Vagina (tissue), 2 donors: ENCODE measurements around the gene CYTH4. TPM values are rescaled to one million over a fixed set of nuclear protein-coding genes. Genes with fewer than 3 reads are reported as not detected.

ENCODE experiments used
- DNase-seq, 2 donors: peaks; one replicate each; pipeline ENCODE4 v3.0.0-alpha.2; 2017; ENCODE audit errors: extremely low spot score in 2 of 2
- H3K27ac ChIP-seq: fragments of 200-600 bp; sonication (generic); one replicate; pipeline ENCODE4 v1.5.1; 2019
- H3K27me3 ChIP-seq: fragments of 200-600 bp; sonication (generic); one replicate; pipeline ENCODE4 v1.5.1; 2019
- H3K36me3 ChIP-seq, 2 donors: fragments of 200-600 bp; sonication (generic); one replicate each; pipeline ENCODE4 v1.5.1; 2017 to 2019
- H3K4me1 ChIP-seq: fragments of 200-600 bp; sonication (generic); one replicate; pipeline ENCODE4 v1.5.1; 2019
- H3K4me3 ChIP-seq, 2 donors: fragments of 200-600 bp; sonication (generic); 1 replicate in 1 of 2; 2 replicates in 1 of 2; pipeline ENCODE4 v1.5.1; 2016 to 2019
- H3K9me3 ChIP-seq: fragments of 200-600 bp; sonication (generic); one replicate; pipeline ENCODE4 v1.5.1; 2019
- CTCF ChIP-seq, 3 experiments: fragments of 450-650 bp in 2 of 3; fragments of 200-600 bp in 1 of 3; sonication (generic) in 1 of 3; IDR thresholded peaks; one replicate each; pipeline ENCODE4 v1.5.1; 2017 to 2019; ENCODE audit warnings: antibody characterized with exemption in 3 of 3, mild to moderate bottlenecking in 2 of 3, moderate library complexity in 2 of 3
- POLR2A ChIP-seq, 2 donors: fragments of 450-650 bp; IDR thresholded peaks; one replicate each; pipeline ENCODE4 v1.6.1; 2017; ENCODE audit warnings: antibody characterized with exemption in 2 of 2, mild to moderate bottlenecking in 2 of 2, moderate library complexity in 2 of 2
- POLR2AphosphoS5 ChIP-seq, 2 donors: sonication (generic); formaldehyde crosslinking; IDR thresholded peaks; one replicate each; pipeline ENCODE4 v1.9.0; 2017; ENCODE audit warnings: antibody characterized with exemption in 2 of 2, mild to moderate bottlenecking in 2 of 2, low read depth in 1 of 2; ENCODE audit not compliant: insufficient read depth in 1 of 2
- intact Hi-C: fragments of 100-400 bp; cut with DNase I; formaldehyde crosslinking; loops from one replicate; pipeline ENCODE4 v1.15.1; 2023
- total RNA-seq: library from RNA; depleted of rRNA; stranded (reverse); fragments of >200 nt; gene quantifications from one replicate; pipeline ENCODE4 v1.2.3, GENCODE V29; 2016

CYTH4 gene
- total RNA-seq, 1 donor from 2014 or later, result 16.2 TPM

- DNase-seq, result no peak
- H3K4me1 ChIP-seq, result no peaks in the 10 kb centered on the region
- no peaks in the 10 kb centered on the region for H3K27me3 ChIP-seq
- no peaks in the 10 kb centered on the region for H3K36me3 ChIP-seq
- intact Hi-C loops, result no loop called here
- H3K9me3 ChIP-seq, result no peaks in the 10 kb centered on the region
- no peak overlapping the region for H3K4me3 ChIP-seq
- TF ChIP-seq POLR2A (IDR thresholded peaks at IDR 0.05) (no peak), POLR2AphosphoS5 (IDR thresholded peaks at IDR 0.05; ENCODE audit: insufficient read depth in 1 of 2, low read depth in 1 of 2) (no peak), CTCF (IDR thresholded peaks at IDR 0.05) (no peak)
- H3K27ac ChIP-seq, result no peak overlapping the region
These were observed 11.2 kb upstream of the CYTH4 start for GRCh38 chr22:37270928-37271650.

GRCh38 chr22:37273126-37273845 lies 9.0 kb upstream of the CYTH4 start:
- H3K27ac ChIP-seq, result no peak overlapping the region
- intact Hi-C loops, result no loop called here
- no peaks in the 10 kb centered on the region for H3K4me1 ChIP-seq
- no peaks in the 10 kb centered on the region for H3K9me3 ChIP-seq
- H3K36me3 ChIP-seq, result no peaks in the 10 kb centered on the region
- TF ChIP-seq POLR2A (IDR thresholded peaks at IDR 0.05) (no peak), POLR2AphosphoS5 (IDR thresholded peaks at IDR 0.05; ENCODE audit: insufficient read depth in 1 of 2, low read depth in 1 of 2) (no peak), CTCF (IDR thresholded peaks at IDR 0.05) (no peak)
- no peaks in the 10 kb centered on the region for H3K27me3 ChIP-seq
- DNase-seq, result no peak
- H3K4me3 ChIP-seq, result no peak overlapping the region

GRCh38 chr22:37273846-37274225 lies 8.5 kb upstream of the CYTH4 start:
- no peaks in the 10 kb centered on the region for H3K36me3 ChIP-seq
- no peak overlapping the region for H3K27ac ChIP-seq
- H3K27me3 ChIP-seq, result no peaks in the 10 kb centered on the region
- no peak for DNase-seq
- H3K9me3 ChIP-seq, result no peaks in the 10 kb centered on the region
- no peak overlapping the region for H3K4me3 ChIP-seq
- no peaks in the 10 kb centered on the region for H3K4me1 ChIP-seq
- TF ChIP-seq POLR2A (IDR thresholded peaks at IDR 0.05) (no peak), POLR2AphosphoS5 (IDR thresholded peaks at IDR 0.05; ENCODE audit: insufficient read depth in 1 of 2, low read depth in 1 of 2) (no peak), CTCF (IDR thresholded peaks at IDR 0.05) (no peak)
- intact Hi-C loops, result no loop called here

- H3K4me1 ChIP-seq, result no peaks in the 10 kb centered on the region
- intact Hi-C loops, result no loop called here
- H3K9me3 ChIP-seq, result no peaks in the 10 kb centered on the region
- no peaks in the 10 kb centered on the region for H3K36me3 ChIP-seq
- H3K4me3 ChIP-seq, result no peak overlapping the region
- no peak overlapping the region for H3K27ac ChIP-seq
- TF ChIP-seq POLR2AphosphoS5 (IDR thresholded peaks at IDR 0.05; ENCODE audit: insufficient read depth in 1 of 2, low read depth in 1 of 2), result no peak
- no peak for TF ChIP-seq POLR2A (IDR thresholded peaks at IDR 0.05)
- no peak for TF ChIP-seq CTCF (IDR thresholded peaks at IDR 0.05)
- no peak for DNase-seq
- no peaks in the 10 kb centered on the region for H3K27me3 ChIP-seq
These were observed 7.9 kb upstream of the CYTH4 start for GRCh38 chr22:37274380-37274862.

GRCh38 chr22:37275134-37275533 lies 7.2 kb upstream of the CYTH4 start:
- Histone ChIP-seq H3K36me3 (no peaks in the 10 kb centered on the region), H3K27ac (no peak overlapping the region), H3K4me1 (no peaks in the 10 kb centered on the region), H3K27me3 (no peaks in the 10 kb centered on the region), H3K9me3 (no peaks in the 10 kb centered on the region), H3K4me3 (no peak overlapping the region)
- intact Hi-C loops, result no loop called here
- no peak for TF ChIP-seq CTCF (IDR thresholded peaks at IDR 0.05)
- TF ChIP-seq POLR2AphosphoS5 (IDR thresholded peaks at IDR 0.05; ENCODE audit: insufficient read depth in 1 of 2, low read depth in 1 of 2), result no peak
- no peak for TF ChIP-seq POLR2A (IDR thresholded peaks at IDR 0.05)
- no peak for DNase-seq
